CD4-positive, alpha-beta T cell treated with Interleukin-17A for 1 hour (primary cell): Measurements from ENCODE around the gene TOR4A.
A peak's percentile ranks its signal among the peaks of the same experiment; 100 is the strongest.

Experiments used
- DNase-seq: peaks from one replicate; pipeline ENCODE4 v3.0.0-alpha.2; 2020

Gene TOR4A

DNA sequence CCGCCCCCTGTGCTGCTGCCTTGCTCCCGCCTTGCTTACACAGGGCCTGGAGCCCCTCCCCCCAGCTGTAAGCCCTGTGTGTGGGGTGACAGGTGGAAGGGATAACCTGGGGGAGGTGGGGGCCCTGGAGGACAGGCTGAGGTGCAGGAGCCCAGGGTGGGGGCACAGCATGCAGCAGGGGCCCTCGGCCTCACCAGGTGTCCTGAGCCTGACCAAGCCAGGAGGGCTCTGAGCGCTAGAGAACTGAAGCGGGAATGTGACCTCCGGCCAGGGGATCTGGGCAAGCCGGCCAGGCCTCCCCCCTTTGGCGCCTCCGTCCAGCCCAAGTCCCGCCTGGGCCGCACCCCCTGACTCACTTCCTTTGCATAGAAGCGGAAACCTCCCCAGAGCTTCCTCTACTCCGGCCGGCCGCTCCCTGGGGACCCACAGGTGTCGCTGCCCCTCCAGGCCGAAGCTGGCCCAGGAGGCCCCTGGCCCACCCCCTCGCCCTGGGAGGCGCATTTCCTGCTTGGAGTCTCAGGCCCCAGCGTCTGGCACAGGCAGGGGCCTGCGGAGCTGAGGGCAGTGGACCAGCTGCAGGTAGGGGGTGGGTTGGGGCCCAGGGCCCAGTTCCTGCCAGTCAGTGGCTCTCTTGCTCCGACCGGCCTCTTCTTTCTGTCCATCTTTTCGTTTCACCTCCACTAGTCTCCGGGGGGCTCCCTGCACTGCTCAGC is at the start of gene TOR4A:
Gene TOR4A (plus strand): TSS at position 398 of the 713 bp plus-strand sequence. CDS start 964 bp downstream, outside the sequence.
- DNase-seq, result peak; percentile 34

DNA sequence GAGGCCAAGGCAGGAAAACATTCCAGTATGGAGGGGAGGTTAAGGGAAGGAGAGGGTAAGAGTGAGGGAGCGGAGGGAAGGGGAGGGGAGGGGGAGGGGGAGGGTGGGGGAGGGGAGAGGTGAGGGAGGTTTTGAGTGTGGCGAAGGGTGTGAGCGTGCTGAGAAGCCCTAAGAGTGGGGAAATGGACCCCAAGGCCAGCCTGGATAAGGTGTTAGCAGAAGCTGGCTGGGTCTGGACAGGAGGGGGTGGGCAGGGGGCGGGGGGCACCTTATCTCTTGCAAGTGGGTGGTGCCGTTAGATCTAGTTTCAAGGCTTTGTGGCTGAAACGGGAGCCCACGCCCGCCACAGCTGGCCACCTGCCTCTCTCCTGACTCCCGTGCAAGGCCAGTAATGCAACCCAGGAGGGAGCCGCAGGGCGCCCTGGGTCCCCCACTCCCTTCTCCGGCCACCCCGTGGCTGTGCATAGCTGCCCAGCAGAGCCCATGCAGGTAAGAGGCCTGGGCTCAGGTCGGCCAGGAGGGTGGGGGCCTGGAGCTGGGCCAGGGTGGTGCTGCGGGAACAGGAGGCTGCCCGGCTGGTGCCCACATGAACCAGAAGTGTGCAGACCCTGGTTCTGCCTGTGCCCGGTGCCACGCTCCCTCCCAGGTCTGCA is 49.5 kb upstream of the TOR4A start:
- DNase-seq, result no peak

GRCh38 chr9:137228506-137228967 is 49.0 kb upstream of the TOR4A start:
- no peak for DNase-seq

- DNase-seq, result no peak
These were observed 48.3 kb upstream of the TOR4A start for GRCh38 chr9:137228968-137229896.

DNA sequence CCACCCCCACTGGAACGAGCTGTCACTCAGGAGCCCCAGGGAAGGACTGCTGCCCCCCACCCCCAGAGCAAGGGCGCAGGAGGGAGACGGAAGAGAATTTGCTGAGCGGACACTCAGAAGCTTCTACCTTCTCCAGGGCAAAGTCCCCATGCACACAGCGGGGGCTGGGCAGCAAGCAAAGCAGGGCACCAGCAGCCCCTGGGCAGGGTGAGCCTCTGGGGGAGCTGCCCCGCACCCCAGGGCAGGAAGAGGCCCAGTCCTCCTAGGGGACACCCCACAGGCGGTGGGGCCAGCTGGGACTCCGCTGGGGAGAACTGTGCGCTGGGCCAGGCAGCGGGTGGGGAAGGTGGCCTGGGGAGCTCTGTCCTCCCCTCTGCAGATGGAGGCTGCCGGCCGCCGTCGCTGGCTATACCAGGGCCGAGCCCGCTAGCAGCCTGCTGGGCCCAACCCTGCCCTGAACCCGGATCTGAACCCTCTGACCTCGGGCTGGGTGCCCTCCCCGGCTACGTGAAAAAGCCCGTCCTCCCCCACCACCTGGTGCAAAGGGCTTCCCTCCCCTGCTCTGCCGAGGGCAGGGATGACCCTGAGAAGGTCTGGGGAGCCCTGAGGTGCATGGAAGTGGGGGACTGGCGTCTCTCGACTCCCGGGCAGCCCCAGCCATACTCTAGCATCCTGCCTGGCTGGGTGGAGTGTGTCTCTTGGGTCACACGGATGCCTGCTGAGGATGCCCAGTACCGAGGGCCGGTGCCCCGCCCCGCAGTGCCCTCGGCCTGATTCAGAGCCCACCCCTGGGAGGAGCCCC is 47.4 kb upstream of the TOR4A start:
- DNase-seq, result no peak

GRCh38 chr9:137230705-137231371 is 46.7 kb upstream of the TOR4A start, which contains the start of gene SLC34A3:
TSS of gene SLC34A3 (plus strand) at chr9:137230901. CDS start at chr9:137231703, 802 bp downstream.
- DNase-seq, result no peak

DNA sequence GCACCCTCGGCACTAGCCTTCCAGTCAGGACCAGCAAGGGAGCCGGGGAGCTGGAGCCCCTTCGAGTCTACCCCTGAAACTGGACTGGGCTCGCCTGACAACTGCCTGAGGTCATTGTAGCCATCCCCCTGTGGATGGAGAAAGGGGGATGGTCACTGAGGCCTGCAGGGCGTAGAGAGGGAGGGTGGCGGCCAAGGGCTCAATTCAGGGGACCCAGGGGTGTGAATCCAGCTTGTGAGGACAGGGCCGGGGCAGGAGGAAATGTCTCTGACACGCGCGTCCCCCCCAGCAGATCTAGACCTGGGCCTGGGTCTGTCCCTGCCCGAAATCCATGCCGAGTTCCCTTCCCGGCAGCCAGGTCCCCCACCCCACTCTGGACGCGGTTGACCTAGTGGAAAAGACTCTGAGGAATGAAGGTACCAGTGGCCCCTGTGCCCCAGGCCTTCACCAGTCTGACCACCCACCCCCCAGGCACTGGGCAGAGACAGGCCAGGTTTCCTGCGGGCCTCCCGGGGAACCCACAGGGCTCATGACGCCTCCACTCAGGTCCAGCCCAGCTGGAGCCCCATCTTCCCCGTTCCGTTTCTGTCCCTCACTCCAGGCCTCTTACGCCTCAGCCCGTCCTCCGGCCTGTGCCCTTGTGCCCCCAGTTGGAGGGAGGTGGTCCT is 46.0 kb upstream of the TOR4A start:
- DNase-seq, result no peak

DNA sequence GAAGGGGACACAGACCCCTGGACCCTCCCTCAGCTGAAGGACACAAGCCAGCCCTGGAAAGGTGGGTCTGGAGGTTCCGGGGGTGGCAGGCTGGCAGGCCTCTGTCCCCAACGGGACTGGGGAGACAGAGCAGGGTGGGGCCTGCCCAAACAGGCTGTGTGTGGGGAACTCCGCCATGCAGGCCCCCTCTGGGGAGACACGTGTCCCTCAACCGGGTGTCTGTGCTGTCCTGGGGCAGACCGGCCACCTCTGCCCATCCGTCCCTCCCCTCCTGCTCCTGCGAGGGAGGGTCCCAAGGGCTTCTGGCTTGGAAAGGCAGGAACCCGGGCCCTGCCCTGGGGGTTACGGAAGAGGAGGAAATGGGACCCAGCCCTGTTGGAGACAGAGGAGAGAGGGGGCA is 45.4 kb upstream of the TOR4A start:
- DNase-seq, result no peak

- DNase-seq, result no peak
These were observed 45.0 kb upstream of the TOR4A start for GRCh38 chr9:137232510-137232909.

DNA sequence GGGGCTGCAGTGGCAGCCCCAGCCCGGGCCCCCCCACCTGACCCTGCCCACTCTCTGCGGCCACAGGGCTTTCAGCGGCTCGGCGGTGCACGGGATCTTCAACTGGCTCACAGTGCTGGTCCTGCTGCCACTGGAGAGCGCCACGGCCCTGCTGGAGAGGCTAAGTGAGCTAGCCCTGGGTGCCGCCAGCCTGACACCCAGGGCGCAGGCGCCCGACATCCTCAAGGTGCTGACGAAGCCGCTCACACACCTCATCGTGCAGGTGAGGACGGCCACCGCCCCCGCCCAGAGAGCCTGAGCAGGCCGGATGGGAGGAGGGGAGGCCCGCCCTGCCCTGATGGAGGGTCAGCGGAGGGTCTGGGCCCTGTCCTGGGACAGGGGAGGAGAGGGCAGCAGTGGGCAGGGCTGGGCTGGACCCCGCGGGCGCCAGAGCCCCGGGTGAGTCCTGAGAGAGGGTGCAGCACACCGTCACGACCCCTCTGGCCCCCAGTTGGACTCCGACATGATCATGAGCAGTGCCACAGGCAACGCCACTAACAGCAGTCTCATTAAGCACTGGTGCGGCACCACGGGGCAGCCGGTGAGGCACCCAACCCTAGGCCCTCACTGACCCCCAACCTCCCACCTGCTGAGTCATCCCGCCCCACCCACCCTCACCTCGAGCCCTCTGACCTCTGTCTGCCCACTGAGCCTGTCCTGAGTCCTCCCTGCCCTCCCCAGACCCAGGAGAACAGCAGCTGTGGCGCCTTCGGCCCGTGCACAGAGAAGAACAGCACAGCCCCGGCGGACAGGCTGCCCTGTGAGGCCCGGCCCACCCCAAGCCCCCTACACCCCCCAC is 44.2 kb upstream of the TOR4A start:
- DNase-seq, result no peak

DNA sequence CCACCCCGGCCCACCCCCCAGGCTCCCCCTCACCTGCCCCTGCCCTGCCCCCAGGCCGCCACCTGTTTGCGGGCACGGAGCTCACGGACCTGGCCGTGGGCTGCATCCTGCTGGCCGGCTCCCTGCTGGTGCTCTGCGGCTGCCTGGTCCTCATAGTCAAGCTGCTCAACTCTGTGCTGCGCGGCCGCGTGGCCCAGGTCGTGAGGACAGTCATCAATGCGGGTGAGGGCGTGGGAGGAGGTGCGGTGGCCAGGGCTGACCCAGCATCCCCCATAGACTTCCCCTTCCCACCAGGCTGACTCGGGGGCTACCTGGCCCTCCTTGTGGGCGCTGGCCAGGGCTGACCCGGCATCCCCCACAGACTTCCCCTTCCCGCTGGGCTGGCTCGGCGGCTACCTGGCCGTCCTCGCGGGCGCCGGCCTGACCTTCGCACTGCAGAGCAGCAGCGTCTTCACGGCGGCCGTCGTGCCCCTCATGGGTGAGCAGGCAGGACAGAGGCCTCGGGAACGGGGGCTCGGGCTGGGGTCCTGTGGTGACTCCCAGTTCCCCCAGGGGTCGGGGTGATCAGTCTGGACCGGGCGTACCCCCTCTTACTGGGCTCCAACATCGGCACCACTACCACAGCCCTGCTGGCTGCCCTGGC is 43.4 kb upstream of the TOR4A start:
- DNase-seq, result no peak

- DNase-seq, result no peak
These were observed 42.6 kb upstream of the TOR4A start for GRCh38 chr9:137234758-137235423.

DNA sequence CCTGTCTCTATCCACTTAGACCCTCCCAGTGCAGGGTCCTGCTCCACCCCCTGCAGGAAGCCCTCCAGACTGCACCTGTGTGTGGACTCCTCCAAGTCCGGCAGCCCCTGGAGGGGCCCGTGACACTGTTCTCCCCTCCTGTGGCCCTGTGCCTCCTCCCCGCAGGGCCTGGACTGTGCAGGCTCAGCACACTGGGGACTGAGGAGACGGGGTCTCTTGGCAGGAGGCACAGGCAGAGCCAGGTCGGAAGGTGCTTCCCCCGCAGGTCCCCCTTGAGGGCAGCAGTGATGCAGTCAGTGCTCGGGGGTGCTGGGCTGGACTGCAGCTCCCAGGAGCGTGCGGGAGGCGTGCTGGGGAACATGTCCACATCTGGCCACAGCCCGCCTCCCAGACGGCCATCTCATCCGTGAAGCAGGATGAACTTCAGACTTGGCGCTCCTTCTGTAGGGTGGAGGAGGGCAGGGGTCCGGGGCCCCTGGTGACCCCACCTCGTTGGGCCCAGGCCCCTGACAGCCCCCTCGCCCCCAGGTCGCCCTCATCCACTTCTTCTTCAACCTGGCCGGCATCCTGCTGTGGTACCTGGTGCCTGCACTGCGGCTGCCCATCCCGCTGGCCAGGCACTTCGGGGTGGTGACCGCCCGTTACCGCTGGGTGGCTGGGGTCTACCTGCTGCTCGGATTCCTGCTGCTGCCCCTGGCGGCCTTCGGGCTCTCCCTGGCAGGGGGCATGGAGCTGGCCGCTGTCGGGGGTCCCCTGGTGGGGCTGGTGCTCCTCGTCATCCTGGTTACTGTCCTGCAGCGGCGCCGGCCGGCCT is 41.9 kb upstream of the TOR4A start:
- DNase-seq, result no peak

DNA sequence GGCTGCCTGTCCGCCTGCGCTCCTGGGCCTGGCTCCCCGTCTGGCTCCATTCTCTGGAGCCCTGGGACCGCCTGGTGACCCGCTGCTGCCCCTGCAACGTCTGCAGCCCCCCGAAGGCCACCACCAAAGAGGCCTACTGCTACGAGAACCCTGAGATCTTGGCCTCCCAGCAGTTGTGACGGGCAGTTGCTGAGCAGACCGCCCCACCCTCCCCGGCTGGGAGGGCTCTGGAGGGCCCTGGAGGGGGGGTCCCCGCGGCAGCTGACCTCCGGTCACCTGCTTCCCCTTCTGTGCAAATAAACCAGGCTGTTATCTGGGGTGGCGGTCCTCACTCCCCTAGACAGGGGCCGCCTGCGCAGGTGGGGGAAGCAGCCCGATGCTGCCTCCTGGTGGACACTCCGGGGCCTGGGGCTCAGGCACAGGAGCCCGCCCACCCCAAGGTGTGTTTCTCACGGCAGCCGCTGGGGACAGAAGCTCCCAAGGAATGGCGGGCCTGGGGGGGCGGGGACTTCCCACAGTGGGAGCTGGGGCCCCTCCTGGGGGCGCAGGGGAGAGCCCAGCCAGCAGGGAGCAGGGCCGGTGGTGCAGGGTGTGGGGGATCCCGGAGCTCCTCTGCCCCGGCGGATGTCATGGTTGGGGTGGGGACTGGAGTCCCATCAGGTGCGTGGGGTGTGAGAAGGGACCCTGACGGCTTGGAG is 41.1 kb upstream of the TOR4A start:
- DNase-seq, result peak; percentile 91

DNA sequence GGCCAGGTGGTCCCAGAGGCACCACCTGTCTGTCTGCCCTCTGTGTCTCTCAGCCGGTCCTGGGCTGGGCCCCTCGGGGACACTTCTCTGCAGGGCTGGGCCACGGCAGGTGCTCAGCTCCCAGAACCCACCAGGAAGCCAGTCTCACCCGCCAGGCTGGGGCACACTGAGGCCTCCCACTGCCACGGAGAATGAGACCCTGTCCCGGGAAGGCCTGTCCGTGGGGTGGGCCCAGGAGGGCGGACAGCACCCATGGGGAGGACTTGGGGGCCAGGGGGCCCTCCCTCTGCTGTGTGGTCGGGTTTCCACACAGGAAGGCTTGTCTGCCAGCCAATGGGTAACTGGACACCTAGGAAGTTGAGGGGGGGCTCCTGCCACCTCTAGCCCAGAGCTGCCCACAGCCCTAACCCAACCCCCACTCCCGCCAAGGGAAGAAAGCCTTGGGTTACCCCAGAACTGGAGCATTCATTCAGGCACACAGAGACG is 40.5 kb upstream of the TOR4A start:
- DNase-seq, result no peak

- DNase-seq, result no peak
These were observed 39.5 kb upstream of the TOR4A start for GRCh38 chr9:137237759-137238726.
